Measurements from ENCODE around the gene FLRT3. TPM values are rescaled to one million over a fixed set of nuclear protein-coding genes. Genes with fewer than 3 reads are reported as not detected.

Gene FLRT3
- total RNA-seq, 3 donors from 2014 or later (not counting 1 experiment from before 2014, with no cell fraction given) = not detected

DNA sequence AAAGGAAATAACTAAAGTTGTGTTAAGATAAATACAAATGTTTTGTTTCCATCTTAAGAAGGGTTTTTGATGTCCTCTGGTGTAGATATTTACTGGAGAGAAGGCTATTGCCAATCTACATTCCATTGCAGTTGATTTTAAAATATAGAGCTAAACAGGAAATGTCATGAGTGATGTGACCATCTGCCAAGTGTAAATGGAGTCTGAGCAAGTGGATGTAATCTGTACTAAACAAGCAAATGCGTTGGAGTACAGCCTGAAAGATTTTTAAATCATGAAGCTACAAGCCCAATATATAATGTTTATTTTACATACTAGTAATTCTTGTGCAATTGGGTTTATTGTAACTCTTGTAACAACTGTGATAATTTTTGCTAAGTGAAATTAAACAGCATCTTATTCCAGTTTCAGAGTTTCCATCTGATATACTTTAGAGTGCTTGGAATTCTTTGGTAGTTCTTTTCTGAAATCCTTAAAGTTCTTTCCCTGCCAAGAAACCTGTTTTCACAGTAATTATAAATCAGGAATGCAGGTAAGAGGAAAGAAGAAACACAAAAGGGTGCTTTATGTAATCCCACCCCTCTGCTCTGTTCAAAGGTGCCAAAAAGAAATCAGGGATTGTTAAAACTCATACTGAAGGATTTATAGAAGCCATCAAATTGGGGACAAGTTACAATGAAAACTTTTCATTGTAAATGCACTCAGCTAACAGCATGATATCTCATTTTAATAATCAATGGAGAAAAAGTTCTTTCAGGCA lies 47.2 kb upstream of the FLRT3 start:
- Mint-ChIP-seq H3K4me3 (no peak overlapping the region), H3K27me3 (ENCODE audit: low read depth in 2 of 2) (no peaks in the 10 kb centered on the region), H3K4me1 (no peaks in the 10 kb centered on the region), H3K36me3 (peaks cover 5% of the 10 kb centered on the region), H3K9me3 (peaks cover 8 to 13% of the 10 kb centered on the region in 2 donors), H3K27ac (no peak overlapping the region)
- H3K4me1 ChIP-seq (ENCODE audit: control insufficient read depth, insufficient read depth, low read length) = no peaks in the 10 kb centered on the region
- WGBS (ENCODE audit: insufficient coverage) = no CpG with 5 or more reads among the region's 1 CpG
- no peak for ATAC-seq
- DNase-seq = no peak
- H3K27ac ChIP-seq (ENCODE audit: low read length) = no peak overlapping the region
- peaks cover 6% of the 10 kb centered on the region for H3K9me3 ChIP-seq (ENCODE audit: control insufficient read depth, insufficient read depth, low read length)
- no peaks in the 10 kb centered on the region for H3K27me3 ChIP-seq (ENCODE audit: control insufficient read depth, insufficient read depth, low read length)
- TF ChIP-seq, protein P1, sequence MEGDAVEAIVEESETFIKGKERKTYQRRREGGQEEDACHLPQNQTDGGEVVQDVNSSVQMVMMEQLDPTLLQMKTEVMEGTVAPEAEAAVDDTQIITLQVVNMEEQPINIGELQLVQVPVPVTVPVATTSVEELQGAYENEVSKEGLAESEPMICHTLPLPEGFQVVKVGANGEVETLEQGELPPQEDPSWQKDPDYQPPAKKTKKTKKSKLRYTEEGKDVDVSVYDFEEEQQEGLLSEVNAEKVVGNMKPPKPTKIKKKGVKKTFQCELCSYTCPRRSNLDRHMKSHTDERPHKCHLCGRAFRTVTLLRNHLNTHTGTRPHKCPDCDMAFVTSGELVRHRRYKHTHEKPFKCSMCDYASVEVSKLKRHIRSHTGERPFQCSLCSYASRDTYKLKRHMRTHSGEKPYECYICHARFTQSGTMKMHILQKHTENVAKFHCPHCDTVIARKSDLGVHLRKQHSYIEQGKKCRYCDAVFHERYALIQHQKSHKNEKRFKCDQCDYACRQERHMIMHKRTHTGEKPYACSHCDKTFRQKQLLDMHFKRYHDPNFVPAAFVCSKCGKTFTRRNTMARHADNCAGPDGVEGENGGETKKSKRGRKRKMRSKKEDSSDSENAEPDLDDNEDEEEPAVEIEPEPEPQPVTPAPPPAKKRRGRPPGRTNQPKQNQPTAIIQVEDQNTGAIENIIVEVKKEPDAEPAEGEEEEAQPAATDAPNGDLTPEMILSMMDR (IDR thresholded peaks at IDR 0.05) = no peak
- intact Hi-C loops (cut with micrococcal nuclease) = no loop called here
- no peak overlapping the region for H3K4me3 ChIP-seq (ENCODE audit: low read length)
- no peaks in the 10 kb centered on the region for H3K36me3 ChIP-seq (ENCODE audit: control insufficient read depth, insufficient read depth, low read length)

DNA sequence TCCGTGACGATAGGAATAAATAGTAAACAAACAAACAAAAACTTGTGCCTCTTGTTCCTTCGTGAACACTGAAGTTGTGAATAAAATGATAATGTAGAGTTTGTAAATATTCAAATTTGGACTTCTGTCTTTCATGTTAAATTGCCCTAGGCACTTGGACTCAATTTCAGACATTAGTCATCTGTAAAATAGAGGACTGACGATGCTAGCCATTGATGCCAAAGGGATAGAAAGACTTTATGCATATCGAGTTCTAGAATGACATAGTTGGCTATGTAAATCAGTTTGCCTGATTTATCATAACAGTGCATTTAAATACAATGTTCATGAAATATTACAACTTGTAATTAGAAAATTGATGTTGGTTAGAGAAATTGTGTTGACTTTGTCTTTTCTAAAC lies 45.9 kb upstream of the FLRT3 start:
- TF ChIP-seq, protein P1 (IDR thresholded peaks at IDR 0.05) = no peak
- DNase-seq = no peak
- Mint-ChIP-seq H3K27ac (no peak overlapping the region), H3K36me3 (peaks cover under 1% of the 10 kb centered on the region), H3K27me3 (ENCODE audit: low read depth in 2 of 2) (no peaks in the 10 kb centered on the region), H3K4me1 (no peaks in the 10 kb centered on the region), H3K9me3 (peaks cover 8 to 13% of the 10 kb centered on the region in 2 donors), H3K4me3 (no peak overlapping the region)
- WGBS (ENCODE audit: insufficient coverage) = 87% methylated on average over 4 of the region's 5 CpGs
- Histone ChIP-seq H3K27ac (ENCODE audit: low read length) (no peak overlapping the region), H3K4me3 (ENCODE audit: low read length) (no peak overlapping the region), H3K27me3 (ENCODE audit: control insufficient read depth, insufficient read depth, low read length) (no peaks in the 10 kb centered on the region), H3K36me3 (ENCODE audit: control insufficient read depth, insufficient read depth, low read length) (no peaks in the 10 kb centered on the region), H3K4me1 (ENCODE audit: control insufficient read depth, insufficient read depth, low read length) (no peaks in the 10 kb centered on the region), H3K9me3 (ENCODE audit: control insufficient read depth, insufficient read depth, low read length) (peaks cover 3% of the 10 kb centered on the region)
- no peak for ATAC-seq
- intact Hi-C loops (cut with micrococcal nuclease) = no loop called here

DNA sequence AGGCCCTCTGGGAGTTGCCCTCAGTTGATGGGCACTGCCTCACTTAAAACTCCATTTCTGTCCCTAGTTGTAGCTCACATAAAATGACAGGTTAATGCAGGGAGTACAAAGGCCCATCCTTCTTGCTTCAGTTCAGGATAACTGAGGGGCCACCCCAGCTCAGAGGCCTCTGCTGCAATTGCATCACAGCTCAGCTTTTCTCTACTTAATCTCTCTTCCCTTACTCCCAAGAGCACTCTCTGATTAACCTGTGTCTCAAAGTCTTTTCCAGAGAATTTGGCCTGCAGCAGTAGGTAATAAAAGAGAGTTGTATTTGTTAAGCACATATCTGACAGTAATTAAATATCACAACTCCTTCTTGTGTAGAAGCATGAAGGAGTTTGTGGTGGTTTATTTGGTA lies 40.9 kb upstream of the FLRT3 start:
- intact Hi-C loops (cut with micrococcal nuclease) = no loop called here
- Mint-ChIP-seq H3K36me3 (peaks cover 7% of the 10 kb centered on the region), H3K27ac (no peak overlapping the region), H3K4me1 (no peaks in the 10 kb centered on the region), H3K9me3 (peaks cover 6 to 12% of the 10 kb centered on the region in 2 donors), H3K27me3 (ENCODE audit: low read depth in 2 of 2) (no peaks in the 10 kb centered on the region), H3K4me3 (no peak overlapping the region)
- TF ChIP-seq, protein P1 (IDR thresholded peaks at IDR 0.05) = no peak
- ATAC-seq = no peak
- Histone ChIP-seq H3K36me3 (ENCODE audit: control insufficient read depth, insufficient read depth, low read length) (no peaks in the 10 kb centered on the region), H3K4me1 (ENCODE audit: control insufficient read depth, insufficient read depth, low read length) (no peaks in the 10 kb centered on the region), H3K27me3 (ENCODE audit: control insufficient read depth, insufficient read depth, low read length) (no peaks in the 10 kb centered on the region), H3K27ac (ENCODE audit: low read length) (no peak overlapping the region), H3K9me3 (ENCODE audit: control insufficient read depth, insufficient read depth, low read length) (no peaks in the 10 kb centered on the region), H3K4me3 (ENCODE audit: low read length) (no peak overlapping the region)
- no peak for DNase-seq
